H1 (cell line): ENCODE results near the gene SCGB1A1.

ENCODE experiments used
- CBX5 ChIP-seq: fragments of 300-800, 300-1000 bp; sonication (generic); IDR thresholded peaks from 2 replicates; pipeline ENCODE4 v1.7.1; 2016; ENCODE audit warnings: antibody characterized with exemption, low read length, low read depth
- CREB1 ChIP-seq: IDR thresholded peaks from 2 replicates; pipeline ENCODE4 v1.6.1; 2012; ENCODE audit warnings: inconsistent platforms
- EP300 ChIP-seq, 2 experiments: IDR thresholded peaks; 1 replicate in 1 of 2; 2 replicates in 1 of 2; pipeline ENCODE4 v1.6.1; 2011 to 2012; ENCODE audit warnings: low read depth in 2 of 2, low read length in 2 of 2, mild to moderate bottlenecking in 2 of 2, borderline replicate concordance in 1 of 2, inconsistent platforms in 1 of 2, moderate library complexity in 1 of 2
- EZH2 ChIP-seq: fragments of 200-600 bp; sonication (generic); IDR thresholded peaks from 2 replicates; pipeline ENCODE4 v1.7.1; 2012; ENCODE audit warnings: low read depth, mild to moderate bottlenecking, moderate library complexity, low read length, inconsistent platforms; ENCODE audit not compliant: severe bottlenecking
- GABPA ChIP-seq: IDR thresholded peaks from 2 replicates; pipeline ENCODE4 v1.6.1; 2011; ENCODE audit warnings: mild to moderate bottlenecking, low read length, moderate library complexity, borderline replicate concordance; ENCODE audit not compliant: insufficient read depth
- NRF1 ChIP-seq: IDR thresholded peaks from 2 replicates; pipeline ENCODE4 v1.6.1; 2011; ENCODE audit warnings: mild to moderate bottlenecking, low read depth, low read length, improper control_type of control experiment
- POLR2A ChIP-seq, 2 experiments: IDR thresholded peaks; 1 replicate in 1 of 2; 2 replicates in 1 of 2; pipeline ENCODE4 v1.6.1; 2011; ENCODE audit warnings: low read depth in 2 of 2, low read length in 2 of 2, mild to moderate bottlenecking in 2 of 2; ENCODE audit errors: control extremely low read depth in 1 of 2
- POLR2AphosphoS5 ChIP-seq: IDR thresholded peaks from 2 replicates; pipeline ENCODE4 v1.6.1; 2011; ENCODE audit warnings: low read depth, low read length
- TAF1 ChIP-seq: IDR thresholded peaks from 2 replicates; pipeline ENCODE4 v1.6.1; 2011; ENCODE audit warnings: mild to moderate bottlenecking, low read depth, low read length
- TF ChIP-seq, protein P1 (sequence below), 3 experiments: IDR thresholded peaks; 1 replicate in 2 of 3; 2 replicates in 1 of 3; pipeline versions ENCODE4 v1.5.1 to v1.6.1; 2011; ENCODE audit warnings: low read length in 3 of 3, mild to moderate bottlenecking in 3 of 3, inconsistent platforms in 2 of 3, low read depth in 1 of 3, moderate library complexity in 1 of 3; ENCODE audit not compliant: insufficient read depth in 1 of 3; ENCODE audit errors: control extremely low read depth in 1 of 3
- TF ChIP-seq, protein P2 (sequence below): IDR thresholded peaks from 2 replicates; pipeline ENCODE4 v1.6.1; 2012; ENCODE audit warnings: inconsistent platforms

DNA sequence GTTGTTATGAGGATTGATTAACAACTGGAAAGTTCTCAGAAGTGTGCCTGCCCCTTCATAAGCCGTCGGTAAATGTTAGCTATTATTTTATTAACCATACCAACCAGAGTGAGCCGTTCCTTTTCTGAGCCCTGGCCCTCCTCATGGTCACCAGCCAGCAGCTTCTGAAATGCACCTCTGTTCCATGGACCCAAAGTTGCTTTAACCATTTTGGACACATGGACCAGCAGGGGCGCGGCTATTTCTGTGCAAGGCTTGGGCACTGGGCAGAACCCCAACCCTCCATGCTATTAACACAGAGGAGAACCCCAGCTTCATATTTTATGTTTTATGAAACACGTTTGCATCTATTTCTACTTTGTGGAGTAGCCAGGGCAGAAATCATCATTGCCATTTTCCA, 18.6 kb upstream of the SCGB1A1 start:
- no peak for TF ChIP-seq GABPA
- no peak for TF ChIP-seq EP300 (IDR thresholded peaks at IDR 0.05; ENCODE audit: borderline replicate concordance in 1 of 2, low read depth in 2 of 2, low read length in 2 of 2)
- TF ChIP-seq, protein P1, sequence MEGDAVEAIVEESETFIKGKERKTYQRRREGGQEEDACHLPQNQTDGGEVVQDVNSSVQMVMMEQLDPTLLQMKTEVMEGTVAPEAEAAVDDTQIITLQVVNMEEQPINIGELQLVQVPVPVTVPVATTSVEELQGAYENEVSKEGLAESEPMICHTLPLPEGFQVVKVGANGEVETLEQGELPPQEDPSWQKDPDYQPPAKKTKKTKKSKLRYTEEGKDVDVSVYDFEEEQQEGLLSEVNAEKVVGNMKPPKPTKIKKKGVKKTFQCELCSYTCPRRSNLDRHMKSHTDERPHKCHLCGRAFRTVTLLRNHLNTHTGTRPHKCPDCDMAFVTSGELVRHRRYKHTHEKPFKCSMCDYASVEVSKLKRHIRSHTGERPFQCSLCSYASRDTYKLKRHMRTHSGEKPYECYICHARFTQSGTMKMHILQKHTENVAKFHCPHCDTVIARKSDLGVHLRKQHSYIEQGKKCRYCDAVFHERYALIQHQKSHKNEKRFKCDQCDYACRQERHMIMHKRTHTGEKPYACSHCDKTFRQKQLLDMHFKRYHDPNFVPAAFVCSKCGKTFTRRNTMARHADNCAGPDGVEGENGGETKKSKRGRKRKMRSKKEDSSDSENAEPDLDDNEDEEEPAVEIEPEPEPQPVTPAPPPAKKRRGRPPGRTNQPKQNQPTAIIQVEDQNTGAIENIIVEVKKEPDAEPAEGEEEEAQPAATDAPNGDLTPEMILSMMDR (IDR thresholded peaks at IDR 0.05; ENCODE audit: control extremely low read depth in 1 of 3, insufficient read depth in 1 of 3, low read depth in 1 of 3, low read length in 3 of 3), result no peak
- TF ChIP-seq POLR2A (IDR thresholded peaks at IDR 0.05; ENCODE audit: control extremely low read depth in 1 of 2, low read depth in 2 of 2, low read length in 2 of 2), result no peak
- TF ChIP-seq CREB1, result no peak
- no peak for TF ChIP-seq POLR2AphosphoS5
- TF ChIP-seq TAF1, result no peak
- TF ChIP-seq, protein P2, sequence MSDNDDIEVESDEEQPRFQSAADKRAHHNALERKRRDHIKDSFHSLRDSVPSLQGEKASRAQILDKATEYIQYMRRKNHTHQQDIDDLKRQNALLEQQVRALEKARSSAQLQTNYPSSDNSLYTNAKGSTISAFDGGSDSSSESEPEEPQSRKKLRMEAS, result no peak
- no peak for TF ChIP-seq EZH2
- TF ChIP-seq NRF1, result no peak
- no peak for TF ChIP-seq CBX5
